HG03159 (cell line): ENCODE measurements around the gene KCP.

Experiments
- ATAC-seq: cut with Tn5 transposase; IDR thresholded peaks from one replicate; pipeline ENCODE4 v1.9.1; 2021; ENCODE audit warnings: mild to moderate bottlenecking, moderate library complexity; ENCODE audit not compliant: unreplicated experiment

The KCP gene

GRCh38 chr7:128908750-128909624, 1.5 kb downstream of the KCP start:
- ATAC-seq = no peak

GRCh38 chr7:128906766-128907559, 3.5 kb downstream of the KCP start:
- ATAC-seq = no peak

GRCh38 chr7:128906001-128906765, 4.3 kb downstream of the KCP start:
- no peak for ATAC-seq

GRCh38 chr7:128904381-128905197, 5.9 kb downstream of the KCP start:
- ATAC-seq = no peak

- no peak for ATAC-seq
Measured at GRCh38 chr7:128903621-128904361, 6.7 kb downstream of the KCP start.

- no peak for ATAC-seq
Measured at GRCh38 chr7:128902761-128903585, 7.5 kb downstream of the KCP start.

- ATAC-seq = no peak
Measured at GRCh38 chr7:128900237-128900636, 10.3 kb downstream of the KCP start.

- ATAC-seq = no peak
Measured at GRCh38 chr7:128899392-128899791, 11.1 kb downstream of the KCP start.

GRCh38 chr7:128895320-128895719, 15.2 kb downstream of the KCP start:
- ATAC-seq = no peak

- ATAC-seq = no peak
Measured at GRCh38 chr7:128894101-128894440, 16.4 kb downstream of the KCP start.

- no peak for ATAC-seq
Measured at GRCh38 chr7:128893251-128894100, 17.0 kb downstream of the KCP start.

- no peak for ATAC-seq
Measured at GRCh38 chr7:128892521-128893250, 17.8 kb downstream of the KCP start.

GRCh38 chr7:128891942-128892269, 18.6 kb downstream of the KCP start:
- ATAC-seq = no peak

GRCh38 chr7:128891110-128891941, 19.2 kb downstream of the KCP start:
- ATAC-seq = no peak

- ATAC-seq = no peak
Measured at GRCh38 chr7:128890306-128891109, 20.0 kb downstream of the KCP start.

GRCh38 chr7:128889121-128889520, 21.4 kb downstream of the KCP start:
- ATAC-seq = no peak
